ENCODE results near the gene APBB1.
"Not testable (repeated sequence)": the region's sequence is repeated elsewhere in the genome, so short reads cannot be mapped to it uniquely, and the experiment has no call there.

Gene APBB1

GRCh38 chr11:6395470-6396060, 23.3 kb downstream of the APBB1 start:
- CTCF ChIA-PET: no interaction called here
- Mint-ChIP-seq H3K9me3 (no peaks in the 10 kb centered on the region), H3K4me1 (peaks cover 44% of the 10 kb centered on the region), H3K27me3 (no peaks in the 10 kb centered on the region), H3K36me3 (peaks cover 81% of the 10 kb centered on the region), H3K4me3 (no peak overlapping the region), H3K27ac (no peak overlapping the region)
- no peak for DNase-seq

GRCh38 chr11:6393989-6394670, 24.8 kb downstream of the APBB1 start:
- Mint-ChIP-seq H3K9me3 (no peaks in the 10 kb centered on the region), H3K4me3 (no peak overlapping the region), H3K4me1 (peaks cover 42% of the 10 kb centered on the region), H3K27ac (peak overlapping the region; percentile 58), H3K27me3 (no peaks in the 10 kb centered on the region), H3K36me3 (peaks cover 72% of the 10 kb centered on the region)
- CTCF ChIA-PET: interaction anchor here (1.4 to 4.3 kb wide), 3 partner anchors 8 to 40 kb away, joined by 4 to 22 read pairs (median 6); no protein-coding TSS in a partner anchor
- no peak for DNase-seq

- H3K36me3 Mint-ChIP-seq: peaks cover 53% of the 10 kb centered on the region
- not testable (repeated sequence) for H3K27ac Mint-ChIP-seq, H3K27me3 Mint-ChIP-seq, DNase-seq, H3K9me3 Mint-ChIP-seq
- CTCF ChIA-PET: interaction anchor here (1.2 to 4.3 kb wide), 2 partner anchors 10 to 13 kb away, joined by 7 to 22 read pairs; no protein-coding TSS in a partner anchor
- peaks cover 52% of the 10 kb centered on the region for H3K4me1 Mint-ChIP-seq
- peak overlapping the region; percentile 94 for H3K4me3 Mint-ChIP-seq
These were observed 26.6 kb downstream of the APBB1 start for GRCh38 chr11:6392251-6392650.

- H3K27ac Mint-ChIP-seq: peak overlapping the region; percentile 94
- DNase-seq: no peak
- peak overlapping the region; percentile 94 for H3K4me3 Mint-ChIP-seq
- H3K9me3 Mint-ChIP-seq: no peaks in the 10 kb centered on the region
- CTCF ChIA-PET: interaction anchor here (1.1 to 7.2 kb wide), 5 partner anchors 10 to 52 kb away, joined by 3 to 52 read pairs (median 22); partner anchors contain the start of gene HPX
- H3K4me1 Mint-ChIP-seq: peaks cover 52% of the 10 kb centered on the region
- peaks cover 50% of the 10 kb centered on the region for H3K36me3 Mint-ChIP-seq
- no peaks in the 10 kb centered on the region for H3K27me3 Mint-ChIP-seq
These were observed 27.3 kb downstream of the APBB1 start for GRCh38 chr11:6391537-6392134.

GRCh38 chr11:6390718-6391469, 28.0 kb downstream of the APBB1 start:
- H3K4me1 Mint-ChIP-seq: peaks cover 50% of the 10 kb centered on the region

GRCh38 chr11:6389905-6390717, 28.8 kb downstream of the APBB1 start, which contains the start of gene SMPD1:
Gene SMPD1 (plus strand): TSS chr11:6390474. CDS start chr11:6390599, 125 bp downstream.
- Mint-ChIP-seq H3K4me1 (peaks cover 57% of the 10 kb centered on the region), H3K36me3 (peaks cover 37% of the 10 kb centered on the region), H3K27ac (peak within 1 kb of the TSS; percentile 94), H3K27me3 (no peaks in the 10 kb centered on the region), H3K9me3 (no peaks in the 10 kb centered on the region), H3K4me3 (peak within 1 kb of the TSS; percentile 94)
- CTCF ChIA-PET: interaction anchor here (1.1 to 7.2 kb wide), 4 partner anchors 9 to 53 kb away, joined by 3 to 52 read pairs (median 34); partner anchors contain the start of gene HPX
- peak; percentile 96 for DNase-seq

More at GRCh38 chr11:6390718-6391469, 28.0 kb downstream of the APBB1 start:
- Mint-ChIP-seq H3K36me3 (peaks cover 43% of the 10 kb centered on the region), H3K9me3 (no peaks in the 10 kb centered on the region), H3K27me3 (no peaks in the 10 kb centered on the region), H3K27ac (peak overlapping the region; percentile 94), H3K4me3 (peak overlapping the region; percentile 94)
- peak; percentile 31 for DNase-seq
- CTCF ChIA-PET: interaction anchor here (1.1 to 7.2 kb wide), 5 partner anchors 10 to 52 kb away, joined by 3 to 52 read pairs (median 22); partner anchors contain the start of gene HPX

GRCh38 chr11:6388748-6389147, 30.1 kb downstream of the APBB1 start:
- peaks cover 28% of the 10 kb centered on the region for H3K36me3 Mint-ChIP-seq
- peak overlapping the region; percentile 94 for H3K27ac Mint-ChIP-seq
- H3K4me1 Mint-ChIP-seq: peaks cover 60% of the 10 kb centered on the region
- H3K9me3 Mint-ChIP-seq: no peaks in the 10 kb centered on the region
- no peak overlapping the region for H3K4me3 Mint-ChIP-seq
- DNase-seq: no peak
- no peaks in the 10 kb centered on the region for H3K27me3 Mint-ChIP-seq
- CTCF ChIA-PET: interaction anchor here (5.3 to 7.2 kb wide), 2 partner anchors 11 to 55 kb away, joined by 45 to 52 read pairs; partner anchors contain the start of gene HPX

GRCh38 chr11:6387811-6388599, 30.9 kb downstream of the APBB1 start:
- Mint-ChIP-seq H3K4me3 (no peak overlapping the region), H3K27me3 (no peaks in the 10 kb centered on the region), H3K9me3 (no peaks in the 10 kb centered on the region), H3K36me3 (peaks cover 20% of the 10 kb centered on the region), H3K4me1 (peaks cover 54% of the 10 kb centered on the region), H3K27ac (no peak overlapping the region)
- CTCF ChIA-PET: interaction anchor here (0.8 to 7.2 kb wide), 4 partner anchors 10 to 368 kb away, joined by 3 to 52 read pairs (median 25); partner anchors contain the start of gene HPX
- DNase-seq: no peak

- no peak overlapping the region for H3K27ac Mint-ChIP-seq
- H3K9me3 Mint-ChIP-seq: no peaks in the 10 kb centered on the region
- peaks cover 33% of the 10 kb centered on the region for H3K4me1 Mint-ChIP-seq
- CTCF ChIA-PET: interaction anchor here (0.8 to 7.2 kb wide), 3 partner anchors 52 to 106 kb away, joined by 3 to 52 read pairs (median 3); partner anchors contain the start of gene HPX
- no peaks in the 10 kb centered on the region for H3K27me3 Mint-ChIP-seq
- no peak for DNase-seq
- H3K4me3 Mint-ChIP-seq: no peak overlapping the region
- peaks cover under 1% of the 10 kb centered on the region for H3K36me3 Mint-ChIP-seq
These were observed 33.7 kb downstream of the APBB1 start for GRCh38 chr11:6385046-6385777.

- CTCF ChIA-PET: interaction anchor here (0.7 to 9.5 kb wide), 62 partner anchors 9 to 376 kb away, joined by 3 to 563 read pairs (median 6); partner anchors contain the start of genes APBB1, ARFIP2, DNHD1 and HPX
- peak overlapping the region; percentile 61 for H3K4me3 Mint-ChIP-seq
- peak overlapping the region; percentile 93 for H3K27ac Mint-ChIP-seq
- no peak for DNase-seq
- no peaks in the 10 kb centered on the region for H3K9me3 Mint-ChIP-seq
- H3K27me3 Mint-ChIP-seq: peaks cover 4% of the 10 kb centered on the region
- no peaks in the 10 kb centered on the region for H3K36me3 Mint-ChIP-seq
- peaks cover 37% of the 10 kb centered on the region for H3K4me1 Mint-ChIP-seq
These were observed 40.3 kb downstream of the APBB1 start for GRCh38 chr11:6378640-6378989.

GRCh38 chr11:6377902-6378639, 40.8 kb downstream of the APBB1 start:
- CTCF ChIA-PET: interaction anchor here (0.9 to 9.5 kb wide), 32 partner anchors 11 to 377 kb away, joined by 3 to 563 read pairs (median 12); partner anchors contain the start of genes APBB1, ARFIP2, DNHD1 and HPX
- peaks cover 37% of the 10 kb centered on the region for H3K4me1 Mint-ChIP-seq
- peak; percentile 34 for DNase-seq
- peak overlapping the region; percentile 93 for H3K27ac Mint-ChIP-seq
- no peaks in the 10 kb centered on the region for H3K36me3 Mint-ChIP-seq
- no peaks in the 10 kb centered on the region for H3K9me3 Mint-ChIP-seq
- H3K4me3 Mint-ChIP-seq: peak overlapping the region; percentile 61
- peaks cover 4% of the 10 kb centered on the region for H3K27me3 Mint-ChIP-seq

Measured in activated naive CD4-positive, alpha-beta T cell treated with anti-CD3 and anti-CD28 coated beads, Interleukin-2, amount 10 ng/mL, durations not matched to agents 7 days and 5 days (primary cell).